ENCODE data around the gene OR2T34.

- no peak for TF ChIP-seq CTCF (conservative IDR thresholded peaks at IDR 0.05; ENCODE audit: low read depth, low read length)
- TF ChIP-seq EZH2phosphoT487 (IDR thresholded peaks at IDR 0.05; ENCODE audit: borderline replicate concordance, low read length), result no peak
Measured at GRCh38 chr1:248611883-248612414, 37.4 kb upstream of the OR2T34 start.

Data from PC-3 (cell line).